Endothelial cell of umbilical vein (primary cell): ENCODE data around the gene GADD45A. TPM values are rescaled to one million over a fixed set of nuclear protein-coding genes. Genes with fewer than 3 reads are reported as not detected.

Experiments used
- BruUV-seq: library from RNA; stranded (reverse); fragments of 400-500 nt; replicated peaks from 2 replicates; lab custom pipeline; 2021; lab: Mats Ljungman, UMichigan
- CTCF ChIA-PET: fragments of 300-600, 350-600 bp; sonication (Branson Sonifier 250); formaldehyde crosslinking; loops from one replicate; lab custom pipeline; 2021; ENCODE audit warnings: antibody characterized with exemption, inconsistent platforms; lab: Charles Lee
- POLR2A ChIA-PET: fragments of 300-600, 350-600 bp; sonication (Branson Sonifier 250); formaldehyde crosslinking; loops from one replicate; lab custom pipeline; 2021; ENCODE audit warnings: antibody characterized with exemption, inconsistent platforms; lab: Charles Lee
- DNase-seq: peaks from one replicate; pipeline ENCODE4 v3.0.0-alpha.2; 2011; ENCODE audit warnings: low read depth, low spot score
- FAIRE-seq: peaks from 2 replicates; lab custom pipeline; 2011; peaks lifted over from hg19 to GRCh38; lab: Jason Lieb, UNC
- H2AFZ ChIP-seq: 2 replicates; pipeline ENCODE4 v1.6.0; 2012; ENCODE audit warnings: low read depth, low read length, control low read depth, inconsistent platforms
- H3K27ac ChIP-seq: 2 replicates; pipeline ENCODE4 v1.5.1; 2011; ENCODE audit warnings: low read depth, mild to moderate bottlenecking, control low read depth, low read length, moderate library complexity; ENCODE audit not compliant: insufficient read depth
- H3K27me3 ChIP-seq, 2 experiments: 2 replicates each; pipeline versions ENCODE4 v1.6.0 to v1.6.1; 2011; ENCODE audit warnings: low read length in 2 of 2, mixed read lengths in 1 of 2; ENCODE audit not compliant: control insufficient read depth in 2 of 2, insufficient read depth in 2 of 2
- H3K36me3 ChIP-seq, 2 experiments: 2 replicates in 1 of 2; 3 replicates in 1 of 2; pipeline ENCODE4 v1.5.1; 2011; ENCODE audit warnings: low read length in 2 of 2, mild to moderate bottlenecking in 1 of 2, moderate library complexity in 1 of 2; ENCODE audit not compliant: control insufficient read depth in 2 of 2, insufficient read depth in 2 of 2; ENCODE audit errors: extremely low read depth in 1 of 2
- H3K4me1 ChIP-seq: 3 replicates; pipeline ENCODE4 v1.5.1; 2011; ENCODE audit warnings: mild to moderate bottlenecking, low read length; ENCODE audit not compliant: control insufficient read depth, insufficient read depth; ENCODE audit errors: extremely low read depth
- H3K4me2 ChIP-seq: 2 replicates; pipeline ENCODE4 v1.6.1; 2011; ENCODE audit warnings: low read length, control low read depth, mixed read lengths; ENCODE audit not compliant: insufficient read depth
- H3K4me3 ChIP-seq, 3 experiments: fragments of 200-600 bp in 1 of 3; sonication (generic), shearing (Covaris generic) in 1 of 3; replicated peaks in 1 of 3; 2 replicates each; pipeline ENCODE4 v1.5.1; 2011 to 2016; ENCODE audit warnings: control low read depth in 3 of 3, low read length in 3 of 3, mild to moderate bottlenecking in 2 of 3, inconsistent platforms in 1 of 3, low read depth in 1 of 3, moderate library complexity in 1 of 3; ENCODE audit not compliant: insufficient read depth in 1 of 3
- H3K79me2 ChIP-seq: 2 replicates; pipeline ENCODE4 v1.6.0; 2012; ENCODE audit warnings: low read length, inconsistent platforms; ENCODE audit not compliant: control insufficient read depth, insufficient read depth
- H3K9ac ChIP-seq: replicated peaks from 2 replicates; pipeline ENCODE3; 2011; ENCODE audit warnings: low read length, control low read depth; ENCODE audit not compliant: insufficient read depth; ENCODE audit errors: extremely low read depth
- H3K9me1 ChIP-seq: replicated peaks from 3 replicates; pipeline ENCODE4 v1.6.0; 2011; ENCODE audit warnings: mild to moderate bottlenecking, low read length; ENCODE audit not compliant: control insufficient read depth, insufficient read depth; ENCODE audit errors: extremely low read depth
- H3K9me3 ChIP-seq: replicated peaks from 2 replicates; pipeline ENCODE4 v1.5.1; 2012; ENCODE audit warnings: low read length, inconsistent platforms; ENCODE audit not compliant: control insufficient read depth, insufficient read depth
- H4K20me1 ChIP-seq: replicated peaks from 2 replicates; pipeline ENCODE3; 2011; ENCODE audit warnings: mild to moderate bottlenecking, low read length; ENCODE audit not compliant: control insufficient read depth, insufficient read depth; ENCODE audit errors: extremely low read depth
- EZH2 ChIP-seq: IDR thresholded peaks from 2 replicates; pipeline ENCODE4 v1.6.1; 2012; ENCODE audit warnings: borderline replicate concordance, low read depth, mild to moderate bottlenecking, moderate library complexity, low read length, inconsistent platforms; ENCODE audit not compliant: severe bottlenecking
- FOS ChIP-seq: IDR thresholded peaks from 2 replicates; pipeline ENCODE4 v1.6.1; 2011; ENCODE audit warnings: mild to moderate bottlenecking, low read length, moderate library complexity, borderline replicate concordance; ENCODE audit not compliant: insufficient read depth
- GATA2 ChIP-seq: IDR thresholded peaks from 2 replicates; pipeline ENCODE4 v1.7.0; 2011; ENCODE audit warnings: low read depth, mild to moderate bottlenecking, moderate library complexity, mixed read lengths, low read length; ENCODE audit not compliant: insufficient read length, insufficient read depth
- JUN ChIP-seq: IDR thresholded peaks from 2 replicates; pipeline ENCODE4 v1.6.1; 2011; ENCODE audit warnings: borderline replicate concordance, low read depth; ENCODE audit not compliant: insufficient read length, insufficient read depth
- MAX ChIP-seq: IDR thresholded peaks from 2 replicates; pipeline ENCODE4 v1.6.1; 2011; ENCODE audit not compliant: insufficient read depth, insufficient read length
- MYC ChIP-seq: IDR thresholded peaks from one replicate; pipeline ENCODE4 v1.6.1; 2011; ENCODE audit warnings: mild to moderate bottlenecking, low read depth, low read length
- POLR2A ChIP-seq: IDR thresholded peaks from 2 replicates; pipeline ENCODE4 v1.6.1; 2012; ENCODE audit warnings: low read depth, mild to moderate bottlenecking, control low read depth, low read length
- POLR2AphosphoS5 ChIP-seq: IDR thresholded peaks from 2 replicates; pipeline ENCODE4 v1.6.1; 2012; ENCODE audit warnings: low read depth, mild to moderate bottlenecking, control low read depth, low read length, moderate library complexity; ENCODE audit not compliant: insufficient read depth
- dilution Hi-C: fragments of 300-500 bp; cut with MboI; formaldehyde crosslinking; loops from one replicate; pipeline ENCODE4 v1.15.0; 2019; ENCODE audit warnings: low sequenced_read_pairs; ENCODE audit not compliant: extremely low pct_ligation_motif_present
- intact Hi-C: fragments of 100-400 bp; cut with micrococcal nuclease; formaldehyde crosslinking; loops from one replicate; pipeline ENCODE4 v1.10.0; 2022
- polyA plus RNA-seq, 4 experiments: library from polyadenylated mRNA; depleted of rRNA in 3 of 4; stranded (reverse) in 3 of 4; unstranded in 1 of 4; fragments of >200 nt; gene quantifications; 2 replicates each; pipeline versions ENCODE4 v1.2.1 to v1.2.3, GENCODE V29; 2011 to 2012; ENCODE audit warnings: missing spikeins in 1 of 4
- total RNA-seq: library from RNA; stranded (reverse); gene quantifications from 2 replicates; pipeline ENCODE4 v1.2.3, GENCODE V29; 2021

The GADD45A gene
- total and polyA plus RNA-seq, 2 donors (not counting 3 experiments of a cell fraction or from before 2014, with no cell fraction given) = 77.4 to 87.6 TPM

- ChIA-PET CTCF (interaction anchor here (1.4 to 4.2 kb wide), 3 partner anchors 10 to 55 kb away, joined by 4 to 21 read pairs (median 5); no protein-coding TSS in a partner anchor), POLR2A (no interaction called here)
- no peak overlapping the region for H2AFZ ChIP-seq
- BruUV-seq = no TSS peak
- intact Hi-C loops (no loop called here), dilution Hi-C loops (no loop called here)
- H4K20me1 ChIP-seq = no peaks in the 10 kb centered on the region
- H3K79me2 ChIP-seq = peaks cover 11% of the 10 kb centered on the region
- DNase-seq (no peak), FAIRE-seq (no peak)
- H3K36me3 ChIP-seq = peaks cover 4 to 8% of the 10 kb centered on the region in 2 experiments
- H3K9me1 ChIP-seq = no peaks in the 10 kb centered on the region
- H3K4me1 ChIP-seq = peaks cover 19% of the 10 kb centered on the region
- H3K9me3 ChIP-seq = no peaks in the 10 kb centered on the region
- H3K27ac ChIP-seq = no peak overlapping the region
- H3K4me2 ChIP-seq = no peak overlapping the region
- TF ChIP-seq EZH2 (no peak), MYC (no peak), MAX (no peak), POLR2A (no peak)
- H3K27me3 ChIP-seq = no peaks in the 10 kb centered on the region
- no peak overlapping the region for H3K9ac ChIP-seq
- H3K4me3 ChIP-seq = no peak overlapping the region
These were observed 20.9 kb downstream of the GADD45A start for GRCh38 chr1:67705735-67706453.

DNA sequence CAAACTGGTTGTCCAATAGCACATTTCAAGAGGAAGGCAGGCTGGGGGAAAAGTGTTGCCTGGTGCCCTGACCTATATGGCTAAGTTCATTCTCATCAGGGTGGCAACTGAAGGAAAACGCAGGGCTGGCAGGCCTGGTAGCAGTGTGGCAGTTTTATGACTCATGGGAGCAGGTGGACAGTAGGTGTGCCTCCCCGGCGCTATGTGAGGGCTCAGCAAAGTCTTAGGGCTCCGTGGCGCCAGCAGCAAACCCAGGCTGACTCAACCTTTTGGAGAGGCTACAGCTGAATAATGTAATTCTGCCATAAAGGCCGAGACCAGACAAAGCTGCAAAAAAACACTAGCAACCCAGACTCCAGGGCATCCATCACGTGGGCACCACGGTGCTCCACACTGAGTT is 23.6 kb downstream of the GADD45A start:
- Histone ChIP-seq H3K27ac (no peak overlapping the region), H3K9me1 (no peaks in the 10 kb centered on the region), H3K36me3 (peaks cover 4 to 8% of the 10 kb centered on the region in 2 experiments), H3K4me3 (no peak overlapping the region), H3K79me2 (peaks cover 17% of the 10 kb centered on the region), H3K4me1 (peaks cover 39% of the 10 kb centered on the region), H3K9me3 (no peaks in the 10 kb centered on the region), H3K9ac (no peak overlapping the region), H3K27me3 (no peaks in the 10 kb centered on the region), H4K20me1 (no peaks in the 10 kb centered on the region), H2AFZ (no peak overlapping the region), H3K4me2 (no peak overlapping the region)
- ChIA-PET POLR2A (no interaction called here), CTCF (interaction anchor here (1.2 kb wide), 1 partner anchor 19 kb away, joined by 3 read pairs; no protein-coding TSS in a partner anchor)
- dilution Hi-C loops (no loop called here), intact Hi-C loops (no loop called here)
- TF ChIP-seq JUN (no peak), POLR2A (no peak), POLR2AphosphoS5 (no peak), MAX (no peak), EZH2 (no peak), GATA2 (no peak), FOS (no peak)
- FAIRE-seq (no peak), DNase-seq (no peak)
- no TSS peak for BruUV-seq
